PFSK-1 (cell line): ENCODE data around the gene ABI1. TPM values are rescaled to one million over a fixed set of nuclear protein-coding genes. Genes with fewer than 3 reads are reported as not detected.
A peak's percentile ranks its signal among the peaks of the same experiment; 100 is the strongest.

ENCODE experiments used
- FOXP2 ChIP-seq: optimal IDR thresholded peaks from 2 replicates; pipeline ENCODE3; 2011; ENCODE audit warnings: borderline replicate concordance, control low read depth, inconsistent platforms; ENCODE audit not compliant: insufficient read depth; ENCODE audit errors: extremely low read length, extremely low read depth
- POLR2AphosphoS5 ChIP-seq: IDR thresholded peaks from 2 replicates; pipeline ENCODE4 v1.6.1; 2012; ENCODE audit warnings: low read depth, mild to moderate bottlenecking, control low read depth, low read length, moderate library complexity
- SIN3A ChIP-seq: IDR thresholded peaks from 2 replicates; pipeline ENCODE4 v1.6.1; 2012; ENCODE audit warnings: mild to moderate bottlenecking, low read length, moderate library complexity, borderline replicate concordance; ENCODE audit not compliant: insufficient read depth
- TAF1 ChIP-seq: IDR thresholded peaks from 2 replicates; pipeline ENCODE4 v1.6.1; 2012; ENCODE audit warnings: low read length, control low read depth, borderline replicate concordance; ENCODE audit not compliant: insufficient read depth
- polyA plus RNA-seq: library from polyadenylated mRNA; unstranded; fragments of >200 nt; gene quantifications from one replicate; pipeline ENCODE4 v1.2.1, GENCODE V29; 2012; ENCODE audit warnings: low read depth, missing spikeins; ENCODE audit not compliant: insufficient read length
- TF ChIP-seq, protein P1 (sequence below), 2 experiments: IDR thresholded peaks; 2 replicates each; pipeline versions ENCODE4 v1.6.1 to v1.8.0; 2011 to 2012; ENCODE audit warnings: low read depth in 2 of 2, low read length in 2 of 2, control low read depth in 1 of 2, inconsistent platforms in 1 of 2, mild to moderate bottlenecking in 1 of 2, moderate library complexity in 1 of 2; ENCODE audit not compliant: insufficient read depth in 1 of 2

ABI1 gene
- polyA plus RNA-seq = 23.5 TPM

DNA sequence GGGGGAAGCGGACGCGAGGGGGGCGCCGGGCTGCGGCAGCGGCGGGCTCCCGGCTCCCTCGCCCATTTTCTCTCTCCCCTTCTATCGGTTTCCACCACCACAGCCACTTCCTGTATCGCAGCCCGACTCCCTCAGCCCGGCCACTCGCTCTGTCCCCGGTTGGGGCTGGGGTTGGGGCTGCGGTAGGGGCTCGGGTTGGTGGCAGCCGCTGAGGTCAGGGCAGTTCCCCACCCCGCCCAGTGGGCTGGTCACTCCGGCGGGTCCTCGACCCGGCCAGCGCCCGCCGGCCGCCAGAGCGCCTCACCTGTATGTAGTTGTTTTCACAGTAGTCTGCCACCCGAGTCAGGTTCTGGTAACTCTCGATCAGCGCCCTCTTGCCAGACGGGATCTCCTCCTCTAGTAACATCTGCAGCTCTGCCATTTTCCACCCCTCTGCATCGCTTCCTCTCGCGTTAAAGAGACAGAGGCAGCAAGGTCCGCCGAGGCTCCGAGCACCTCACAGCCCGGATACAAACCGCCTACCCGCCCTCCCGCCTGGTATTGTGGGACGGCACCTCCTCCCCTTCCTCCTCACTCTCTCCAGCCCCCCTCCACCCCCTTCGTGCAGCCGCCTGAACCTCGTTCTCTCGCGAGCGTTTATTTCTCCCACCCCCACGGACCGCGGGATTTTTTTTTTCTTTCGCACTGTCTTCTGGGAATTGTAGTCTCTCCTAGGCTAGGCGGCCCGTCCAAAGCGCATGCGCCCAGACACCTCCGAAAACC lies at the start of gene ABI1:
Gene ABI1 (minus strand): TSS at position 516 of the 762 bp plus-strand sequence. CDS start 95 bp downstream, at position 421.
- TF ChIP-seq SIN3A (peak; percentile 62; the same call in 1 of the 2 replicates), FOXP2 (no peak), POLR2AphosphoS5 (peak; percentile 83), TAF1 (peak; percentile 67; the same call in 1 of the 2 replicates)
- TF ChIP-seq, protein P1, sequence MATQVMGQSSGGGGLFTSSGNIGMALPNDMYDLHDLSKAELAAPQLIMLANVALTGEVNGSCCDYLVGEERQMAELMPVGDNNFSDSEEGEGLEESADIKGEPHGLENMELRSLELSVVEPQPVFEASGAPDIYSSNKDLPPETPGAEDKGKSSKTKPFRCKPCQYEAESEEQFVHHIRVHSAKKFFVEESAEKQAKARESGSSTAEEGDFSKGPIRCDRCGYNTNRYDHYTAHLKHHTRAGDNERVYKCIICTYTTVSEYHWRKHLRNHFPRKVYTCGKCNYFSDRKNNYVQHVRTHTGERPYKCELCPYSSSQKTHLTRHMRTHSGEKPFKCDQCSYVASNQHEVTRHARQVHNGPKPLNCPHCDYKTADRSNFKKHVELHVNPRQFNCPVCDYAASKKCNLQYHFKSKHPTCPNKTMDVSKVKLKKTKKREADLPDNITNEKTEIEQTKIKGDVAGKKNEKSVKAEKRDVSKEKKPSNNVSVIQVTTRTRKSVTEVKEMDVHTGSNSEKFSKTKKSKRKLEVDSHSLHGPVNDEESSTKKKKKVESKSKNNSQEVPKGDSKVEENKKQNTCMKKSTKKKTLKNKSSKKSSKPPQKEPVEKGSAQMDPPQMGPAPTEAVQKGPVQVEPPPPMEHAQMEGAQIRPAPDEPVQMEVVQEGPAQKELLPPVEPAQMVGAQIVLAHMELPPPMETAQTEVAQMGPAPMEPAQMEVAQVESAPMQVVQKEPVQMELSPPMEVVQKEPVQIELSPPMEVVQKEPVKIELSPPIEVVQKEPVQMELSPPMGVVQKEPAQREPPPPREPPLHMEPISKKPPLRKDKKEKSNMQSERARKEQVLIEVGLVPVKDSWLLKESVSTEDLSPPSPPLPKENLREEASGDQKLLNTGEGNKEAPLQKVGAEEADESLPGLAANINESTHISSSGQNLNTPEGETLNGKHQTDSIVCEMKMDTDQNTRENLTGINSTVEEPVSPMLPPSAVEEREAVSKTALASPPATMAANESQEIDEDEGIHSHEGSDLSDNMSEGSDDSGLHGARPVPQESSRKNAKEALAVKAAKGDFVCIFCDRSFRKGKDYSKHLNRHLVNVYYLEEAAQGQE (IDR thresholded peaks at IDR 0.05; ENCODE audit: insufficient read depth in 1 of 2, low read depth in 2 of 2, low read length in 2 of 2) = 0 out of 4 replicates have a peak, but pooled peaks of 1 of the 2 experiments have one; percentile 24

DNA sequence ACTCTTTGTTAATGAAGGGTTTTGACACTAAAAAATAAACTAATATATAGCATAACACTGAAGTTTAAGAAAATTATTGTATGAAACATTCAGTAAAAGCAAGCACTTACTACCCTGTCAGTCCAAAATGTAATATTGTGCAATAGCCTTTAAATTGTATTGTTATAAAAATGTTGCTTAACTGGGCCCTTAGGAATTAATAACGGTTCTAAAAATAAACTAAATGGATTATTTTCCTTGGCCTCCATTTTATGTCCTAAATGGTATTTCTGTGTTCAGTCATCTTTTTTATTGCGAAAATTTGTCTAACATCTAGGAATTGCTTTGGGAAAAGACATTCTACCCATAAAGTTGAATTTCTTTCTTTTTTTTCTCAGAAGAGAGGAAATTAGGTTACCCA lies 49.0 kb upstream of the ABI1 start:
- TF ChIP-seq FOXP2 (no peak), POLR2AphosphoS5 (no peak), SIN3A (no peak), TAF1 (no peak)
- TF ChIP-seq, protein P1 (IDR thresholded peaks at IDR 0.05; ENCODE audit: insufficient read depth in 1 of 2, low read depth in 2 of 2, low read length in 2 of 2) = no peak

DNA sequence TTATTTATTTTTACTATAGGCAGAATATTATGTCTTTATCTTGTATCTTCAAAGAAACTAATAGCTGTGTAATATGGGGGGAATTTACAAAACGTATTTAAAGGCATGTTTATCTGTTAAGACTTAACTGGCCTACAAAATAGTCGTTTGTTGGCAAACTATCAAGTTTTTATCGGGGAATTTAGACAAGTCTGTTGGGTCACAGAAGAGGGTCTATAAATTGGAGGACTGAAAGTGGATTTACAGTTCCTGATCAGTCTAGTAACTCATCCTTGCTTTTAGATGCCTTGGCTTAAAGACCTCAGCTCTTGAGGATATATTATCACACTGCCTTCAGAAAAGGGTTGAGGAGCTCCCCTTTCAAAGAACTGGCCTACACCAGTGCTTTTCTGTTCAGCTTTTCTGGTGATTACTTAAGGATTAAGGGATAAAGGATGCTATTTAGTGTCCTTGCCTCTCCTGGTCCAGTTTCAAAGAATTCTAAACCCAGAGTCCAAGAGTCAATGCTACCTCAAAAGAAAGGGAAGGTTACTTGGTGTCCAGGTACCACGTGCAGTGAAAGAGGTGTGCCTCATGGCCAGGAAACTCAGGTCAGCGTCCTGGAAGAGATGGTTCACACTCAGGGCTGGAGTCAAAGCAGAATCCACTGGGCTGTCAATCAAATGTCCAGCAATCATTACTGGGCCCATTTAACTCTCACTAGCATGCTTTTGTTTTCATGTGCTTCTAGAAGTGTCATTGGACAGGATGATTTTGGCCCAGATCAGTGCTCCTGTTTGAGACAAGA lies 42.9 kb upstream of the ABI1 start:
- TF ChIP-seq, protein P1 (IDR thresholded peaks at IDR 0.05; ENCODE audit: insufficient read depth in 1 of 2, low read depth in 2 of 2, low read length in 2 of 2) = no peak
- TF ChIP-seq FOXP2 = no peak
- no peak for TF ChIP-seq POLR2AphosphoS5
- no peak for TF ChIP-seq TAF1
- no peak for TF ChIP-seq SIN3A

DNA sequence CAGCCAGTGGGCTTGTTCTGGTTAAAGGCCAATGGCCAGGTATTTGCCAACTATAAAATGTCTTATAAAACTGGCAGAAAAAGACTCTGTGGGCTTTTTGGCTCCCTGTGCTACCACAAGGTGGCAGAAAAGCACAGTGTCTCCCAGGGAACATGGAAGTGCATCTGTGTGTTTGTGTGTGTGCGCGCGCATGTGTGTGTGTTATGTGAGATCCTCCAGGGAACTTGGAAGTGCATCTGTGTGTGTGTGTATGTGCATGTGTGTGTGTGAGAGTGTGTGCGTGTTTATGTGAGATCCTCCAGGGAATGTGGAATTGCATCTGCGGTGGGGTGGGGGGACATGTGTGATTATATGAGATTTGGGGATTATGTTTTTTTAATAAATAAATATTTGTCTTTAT lies 30.2 kb upstream of the ABI1 start:
- no peak for TF ChIP-seq TAF1
- no peak for TF ChIP-seq POLR2AphosphoS5
- TF ChIP-seq, protein P1 (IDR thresholded peaks at IDR 0.05; ENCODE audit: insufficient read depth in 1 of 2, low read depth in 2 of 2, low read length in 2 of 2) = no peak
- TF ChIP-seq SIN3A = no peak
- TF ChIP-seq FOXP2 = no peak
